Measurements from ENCODE around the gene TTC28.
"Not testable (repeated sequence)": the region's sequence is repeated elsewhere in the genome, so short reads cannot be mapped to it uniquely, and the experiment has no call there.

The TTC28 gene

GRCh38 chr22:28480000-28480715, 199.5 kb downstream of the TTC28 start:
- DNase-seq = no peak

- DNase-seq = no peak
Measured at GRCh38 chr22:28478564-28478963, 201.1 kb downstream of the TTC28 start.

GRCh38 chr22:28477556-28477955, 202.1 kb downstream of the TTC28 start:
- no peak for DNase-seq

- DNase-seq = no peak
Measured at GRCh38 chr22:28474330-28474729, 205.3 kb downstream of the TTC28 start.

GRCh38 chr22:28473258-28473657, 206.4 kb downstream of the TTC28 start:
- no peak for DNase-seq

- DNase-seq = not testable (repeated sequence)
Measured at GRCh38 chr22:28467055-28467454, 212.6 kb downstream of the TTC28 start.

- no peak for DNase-seq
Measured at GRCh38 chr22:28466399-28466798, 213.2 kb downstream of the TTC28 start.

GRCh38 chr22:28465841-28466240, 213.8 kb downstream of the TTC28 start:
- no peak for DNase-seq

GRCh38 chr22:28464127-28464526, 215.5 kb downstream of the TTC28 start:
- DNase-seq = no peak

- DNase-seq = not testable (repeated sequence)
Measured at GRCh38 chr22:28463408-28463807, 216.2 kb downstream of the TTC28 start.

- no peak for DNase-seq
Measured at GRCh38 chr22:28462901-28463300, 216.7 kb downstream of the TTC28 start.

- DNase-seq = no peak
Measured at GRCh38 chr22:28462041-28462440, 217.6 kb downstream of the TTC28 start.

GRCh38 chr22:28454431-28455064, 225.1 kb downstream of the TTC28 start:
- DNase-seq = no peak

GRCh38 chr22:28450109-28450508, 229.5 kb downstream of the TTC28 start:
- DNase-seq = no peak

- DNase-seq = no peak
Measured at GRCh38 chr22:28449041-28449440, 230.6 kb downstream of the TTC28 start.

- no peak for DNase-seq
Measured at GRCh38 chr22:28448625-28449024, 231.0 kb downstream of the TTC28 start.

- DNase-seq = no peak
Measured at GRCh38 chr22:28444659-28445058, 235.0 kb downstream of the TTC28 start.

GRCh38 chr22:28443526-28443876, 236.1 kb downstream of the TTC28 start:
- peak; percentile 9 for DNase-seq

GRCh38 chr22:28442711-28443525, 236.7 kb downstream of the TTC28 start:
- peak; percentile 20 for DNase-seq

- DNase-seq = peak; percentile 62
Measured at GRCh38 chr22:28442264-28442710, 237.4 kb downstream of the TTC28 start.

GRCh38 chr22:28441720-28442263, 237.8 kb downstream of the TTC28 start:
- DNase-seq = no peak

GRCh38 chr22:28440592-28441390, 238.8 kb downstream of the TTC28 start:
- no peak for DNase-seq
